NT2/D1 (cell line): ENCODE data around the gene PGM1.

Experiments
- DNase-seq: peaks from one replicate; pipeline ENCODE4 v3.0.0-alpha.2; 2011; ENCODE audit warnings: low read depth, low spot score
- H3K27me3 ChIP-seq: 2 replicates; pipeline ENCODE4 v1.6.0; 2011; ENCODE audit warnings: mild to moderate bottlenecking; ENCODE audit not compliant: insufficient read length, insufficient read depth
- H3K36me3 ChIP-seq: 2 replicates; pipeline ENCODE4 v1.6.1; 2011; ENCODE audit warnings: mild to moderate bottlenecking, low read length, mixed read lengths; ENCODE audit not compliant: insufficient read depth, insufficient read length
- H3K4me1 ChIP-seq: 2 replicates; pipeline ENCODE4 v1.5.1; 2011; ENCODE audit not compliant: insufficient read depth, insufficient read length
- H3K4me3 ChIP-seq: 2 replicates; pipeline ENCODE4 v1.5.1; 2011; ENCODE audit warnings: low read depth; ENCODE audit not compliant: insufficient read length
- H3K9ac ChIP-seq: 2 replicates; pipeline ENCODE4 v1.6.0; 2011; ENCODE audit warnings: low read depth; ENCODE audit not compliant: insufficient read length
- H3K9me3 ChIP-seq: 2 replicates; pipeline ENCODE4 v1.5.1; 2011; ENCODE audit warnings: mild to moderate bottlenecking, low read length; ENCODE audit not compliant: insufficient read depth
- SUZ12 ChIP-seq: IDR thresholded peaks from 2 replicates; pipeline ENCODE4 v1.6.1; 2011; ENCODE audit not compliant: insufficient read length, insufficient read depth; ENCODE audit errors: extremely low read depth
- YY1 ChIP-seq: IDR thresholded peaks from 2 replicates; pipeline ENCODE4 v1.6.1; 2011; ENCODE audit not compliant: insufficient read length, insufficient read depth
- ZNF274 ChIP-seq: IDR thresholded peaks from 2 replicates; pipeline ENCODE4 v1.6.1; 2011; ENCODE audit warnings: mild to moderate bottlenecking, low read depth, low read length

The PGM1 gene

DNA sequence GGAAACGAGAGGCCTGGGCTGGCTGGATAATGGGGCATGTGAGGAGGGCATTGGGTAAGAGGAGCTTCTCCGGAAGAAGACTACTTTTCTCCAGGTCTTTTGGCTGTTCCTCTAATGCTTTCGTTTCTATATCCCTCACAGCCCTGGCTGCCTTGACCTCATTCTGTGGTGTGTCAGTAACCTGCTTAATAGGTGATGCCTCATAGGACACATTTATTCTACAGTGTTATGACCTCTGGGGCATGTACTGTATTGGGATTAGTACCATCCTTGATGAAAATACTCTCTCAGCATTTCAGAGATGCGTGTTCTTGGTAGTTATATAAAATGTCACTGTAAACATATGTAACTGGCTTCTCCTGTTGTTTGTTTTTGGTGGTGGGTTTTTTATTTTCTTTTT, 40.1 kb downstream of the PGM1 start:
- Histone ChIP-seq H3K36me3 (peaks cover 73% of the 10 kb centered on the region), H3K4me1 (no peaks in the 10 kb centered on the region), H3K9me3 (no peaks in the 10 kb centered on the region), H3K9ac (no peak overlapping the region), H3K27me3 (no peaks in the 10 kb centered on the region), H3K4me3 (no peak overlapping the region)
- no peak for DNase-seq
- no peak for TF ChIP-seq SUZ12

DNA sequence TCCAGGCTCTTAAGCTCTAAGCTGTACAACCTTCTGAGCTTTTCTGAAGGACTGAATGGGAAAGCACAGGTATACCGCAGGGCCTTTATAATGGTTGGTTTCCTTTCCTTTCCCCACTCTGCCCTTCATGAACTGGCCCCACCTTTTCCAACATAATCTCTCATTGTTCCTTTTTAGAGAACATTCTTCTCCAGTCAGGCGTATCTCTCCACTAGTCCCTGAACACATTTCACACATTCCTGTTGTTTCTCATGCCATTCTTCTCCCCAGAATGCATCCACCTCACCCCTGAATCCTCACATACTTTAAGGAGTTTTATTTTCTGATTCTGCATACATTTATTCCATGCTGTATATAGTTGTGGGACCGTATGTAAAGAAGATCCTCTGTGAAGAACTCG, 41.3 kb downstream of the PGM1 start:
- Histone ChIP-seq H3K9me3 (no peaks in the 10 kb centered on the region), H3K27me3 (no peaks in the 10 kb centered on the region), H3K4me3 (no peak overlapping the region), H3K4me1 (no peaks in the 10 kb centered on the region), H3K9ac (no peak overlapping the region), H3K36me3 (peaks cover 80% of the 10 kb centered on the region)
- DNase-seq, result no peak
- TF ChIP-seq YY1 (no peak), ZNF274 (no peak), SUZ12 (no peak)

DNA sequence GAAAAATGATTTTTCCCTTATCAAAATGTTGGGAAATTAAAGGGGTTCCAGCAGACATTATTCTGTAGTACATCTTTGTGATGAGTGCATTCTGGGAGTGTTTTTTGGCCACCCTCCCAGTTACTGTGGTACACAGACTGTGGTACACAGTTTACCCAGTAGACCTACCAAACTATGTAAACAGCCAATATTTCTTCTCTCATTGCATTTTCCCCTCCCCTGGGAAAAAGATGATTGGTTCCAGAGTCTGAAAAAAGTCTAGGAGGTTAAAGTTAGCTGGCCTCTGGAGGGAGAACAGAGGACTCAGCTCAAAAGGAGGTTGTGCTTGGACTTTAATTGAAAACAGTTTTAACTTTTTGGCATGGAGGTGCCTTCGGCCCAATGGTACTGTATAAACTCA, 42.5 kb downstream of the PGM1 start:
- Histone ChIP-seq H3K4me3 (no peak overlapping the region), H3K4me1 (no peaks in the 10 kb centered on the region), H3K27me3 (no peaks in the 10 kb centered on the region), H3K36me3 (peaks cover 80% of the 10 kb centered on the region), H3K9me3 (no peaks in the 10 kb centered on the region), H3K9ac (no peak overlapping the region)
- no peak for TF ChIP-seq ZNF274
- TF ChIP-seq YY1, result no peak
- TF ChIP-seq SUZ12, result no peak
- no peak for DNase-seq

GRCh38 chr1:63636192-63637105, 43.2 kb downstream of the PGM1 start:
- Histone ChIP-seq H3K27me3 (no peaks in the 10 kb centered on the region), H3K4me3 (no peak overlapping the region), H3K9me3 (no peaks in the 10 kb centered on the region), H3K36me3 (peaks cover 75% of the 10 kb centered on the region), H3K9ac (no peak overlapping the region), H3K4me1 (no peaks in the 10 kb centered on the region)
- TF ChIP-seq YY1 (no peak), ZNF274 (no peak), SUZ12 (no peak)
- DNase-seq, result no peak

GRCh38 chr1:63638471-63638870, 45.3 kb downstream of the PGM1 start:
- no peak for TF ChIP-seq SUZ12
- TF ChIP-seq ZNF274, result no peak
- no peak for TF ChIP-seq YY1
- no peak for DNase-seq
- Histone ChIP-seq H3K27me3 (no peaks in the 10 kb centered on the region), H3K36me3 (peaks cover 72% of the 10 kb centered on the region), H3K4me3 (no peak overlapping the region), H3K9ac (no peak overlapping the region), H3K9me3 (no peaks in the 10 kb centered on the region), H3K4me1 (no peaks in the 10 kb centered on the region)

- H3K27me3 ChIP-seq, result no peaks in the 10 kb centered on the region
- no peak overlapping the region for H3K9ac ChIP-seq
- no peak overlapping the region for H3K4me3 ChIP-seq
- H3K36me3 ChIP-seq, result peaks cover 76% of the 10 kb centered on the region
- TF ChIP-seq YY1 (no peak), ZNF274 (no peak), SUZ12 (no peak)
- no peaks in the 10 kb centered on the region for H3K4me1 ChIP-seq
- H3K9me3 ChIP-seq, result no peaks in the 10 kb centered on the region
- no peak for DNase-seq
Measured at GRCh38 chr1:63638875-63639274, 45.7 kb downstream of the PGM1 start.

GRCh38 chr1:63640633-63641567, 47.7 kb downstream of the PGM1 start:
- DNase-seq, result no peak
- Histone ChIP-seq H3K4me1 (no peaks in the 10 kb centered on the region), H3K9ac (no peak overlapping the region), H3K36me3 (peaks cover 67% of the 10 kb centered on the region), H3K9me3 (no peaks in the 10 kb centered on the region), H3K4me3 (no peak overlapping the region), H3K27me3 (no peaks in the 10 kb centered on the region)
- TF ChIP-seq ZNF274 (no peak), SUZ12 (no peak), YY1 (no peak)
